ENCODE results near the gene ZNF474.

GRCh38 chr5:122126756-122127321 is 2.5 kb upstream of the ZNF474 start:
- no peak for TF ChIP-seq CTCF (IDR thresholded peaks at IDR 0.05)
- TF ChIP-seq EZH2phosphoT487 (IDR thresholded peaks at IDR 0.05) = no peak
- no peak for TF ChIP-seq EZH2 (IDR thresholded peaks at IDR 0.05)
